ENCODE data around the gene SENP5.

DNA sequence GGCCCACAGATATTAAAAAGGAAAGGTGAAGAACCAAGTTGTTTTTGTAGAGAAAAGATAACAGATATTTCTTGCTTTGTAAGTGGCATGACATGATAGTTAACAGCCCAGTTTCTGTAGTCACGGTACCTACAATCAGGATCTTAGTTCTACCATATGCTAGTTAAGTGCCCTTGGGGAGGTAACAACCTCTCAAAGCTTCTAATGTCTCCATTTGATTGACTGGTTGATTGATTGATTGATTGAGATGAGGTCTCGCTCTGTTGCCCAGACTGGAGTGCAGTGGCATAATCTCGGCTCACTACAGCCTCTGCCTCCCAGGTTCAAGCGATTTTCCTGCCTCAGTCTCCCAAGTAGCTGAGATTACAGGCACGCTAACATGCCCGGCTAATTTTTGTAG is 28.5 kb downstream of the SENP5 start:
- TF ChIP-seq, protein P1, sequence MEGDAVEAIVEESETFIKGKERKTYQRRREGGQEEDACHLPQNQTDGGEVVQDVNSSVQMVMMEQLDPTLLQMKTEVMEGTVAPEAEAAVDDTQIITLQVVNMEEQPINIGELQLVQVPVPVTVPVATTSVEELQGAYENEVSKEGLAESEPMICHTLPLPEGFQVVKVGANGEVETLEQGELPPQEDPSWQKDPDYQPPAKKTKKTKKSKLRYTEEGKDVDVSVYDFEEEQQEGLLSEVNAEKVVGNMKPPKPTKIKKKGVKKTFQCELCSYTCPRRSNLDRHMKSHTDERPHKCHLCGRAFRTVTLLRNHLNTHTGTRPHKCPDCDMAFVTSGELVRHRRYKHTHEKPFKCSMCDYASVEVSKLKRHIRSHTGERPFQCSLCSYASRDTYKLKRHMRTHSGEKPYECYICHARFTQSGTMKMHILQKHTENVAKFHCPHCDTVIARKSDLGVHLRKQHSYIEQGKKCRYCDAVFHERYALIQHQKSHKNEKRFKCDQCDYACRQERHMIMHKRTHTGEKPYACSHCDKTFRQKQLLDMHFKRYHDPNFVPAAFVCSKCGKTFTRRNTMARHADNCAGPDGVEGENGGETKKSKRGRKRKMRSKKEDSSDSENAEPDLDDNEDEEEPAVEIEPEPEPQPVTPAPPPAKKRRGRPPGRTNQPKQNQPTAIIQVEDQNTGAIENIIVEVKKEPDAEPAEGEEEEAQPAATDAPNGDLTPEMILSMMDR (IDR thresholded peaks at IDR 0.05) = no peak
- no peak for TF ChIP-seq POLR2A (IDR thresholded peaks at IDR 0.05)
- TF ChIP-seq POLR2AphosphoS5 (IDR thresholded peaks at IDR 0.05) = no peak

Measured in breast epithelium (tissue), 3 donors.